ENCODE data around the gene CRTAP.

DNA sequence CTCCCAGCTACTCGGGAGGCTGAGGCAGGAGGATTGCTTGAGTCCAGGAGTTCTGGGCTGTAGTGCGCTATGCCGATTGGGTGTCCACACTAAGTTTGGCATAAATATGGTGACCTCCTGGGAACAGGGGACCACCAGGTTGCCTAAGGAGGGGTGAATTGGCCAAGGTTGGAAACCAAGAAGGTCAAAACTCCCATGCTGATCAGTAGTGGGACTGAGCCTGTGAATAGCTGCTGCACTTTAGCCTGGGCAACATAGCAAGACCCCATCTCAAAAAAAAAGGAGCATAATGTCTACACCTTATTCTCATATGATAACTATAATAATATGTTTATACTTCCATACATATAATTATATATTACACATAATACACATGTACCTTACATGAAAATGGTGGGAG lies 10.8 kb upstream of the CRTAP start:
- no peak for TF ChIP-seq EZH2 (IDR thresholded peaks at IDR 0.05; ENCODE audit: insufficient read depth, poor library complexity, severe bottlenecking)
- TF ChIP-seq EZH2phosphoT487 (IDR thresholded peaks at IDR 0.05; ENCODE audit: insufficient read depth, low read depth) = no peak
